GM12892 (cell line): ENCODE data around the gene CFAP107.

Experiments
- POLR2A ChIP-seq: IDR thresholded peaks from 2 replicates; pipeline ENCODE4 v1.6.1; 2011; ENCODE audit warnings: low read depth, low read length, control low read depth
- POLR2AphosphoS5 ChIP-seq: IDR thresholded peaks from 2 replicates; pipeline ENCODE4 v1.6.1; 2011; ENCODE audit warnings: low read depth, low read length, control low read depth
- TAF1 ChIP-seq: IDR thresholded peaks from 2 replicates; pipeline ENCODE4 v1.6.1; 2011; ENCODE audit warnings: low read depth, mild to moderate bottlenecking, control low read depth, low read length, borderline replicate concordance

- no peak for TF ChIP-seq POLR2A
- TF ChIP-seq TAF1: no peak
- no peak for TF ChIP-seq POLR2AphosphoS5
Observed at GRCh38 chr1:12741946-12742345, 4.1 kb upstream of the CFAP107 start.
